ENCODE results near the gene TRAPPC5.

The TRAPPC5 gene

DNA sequence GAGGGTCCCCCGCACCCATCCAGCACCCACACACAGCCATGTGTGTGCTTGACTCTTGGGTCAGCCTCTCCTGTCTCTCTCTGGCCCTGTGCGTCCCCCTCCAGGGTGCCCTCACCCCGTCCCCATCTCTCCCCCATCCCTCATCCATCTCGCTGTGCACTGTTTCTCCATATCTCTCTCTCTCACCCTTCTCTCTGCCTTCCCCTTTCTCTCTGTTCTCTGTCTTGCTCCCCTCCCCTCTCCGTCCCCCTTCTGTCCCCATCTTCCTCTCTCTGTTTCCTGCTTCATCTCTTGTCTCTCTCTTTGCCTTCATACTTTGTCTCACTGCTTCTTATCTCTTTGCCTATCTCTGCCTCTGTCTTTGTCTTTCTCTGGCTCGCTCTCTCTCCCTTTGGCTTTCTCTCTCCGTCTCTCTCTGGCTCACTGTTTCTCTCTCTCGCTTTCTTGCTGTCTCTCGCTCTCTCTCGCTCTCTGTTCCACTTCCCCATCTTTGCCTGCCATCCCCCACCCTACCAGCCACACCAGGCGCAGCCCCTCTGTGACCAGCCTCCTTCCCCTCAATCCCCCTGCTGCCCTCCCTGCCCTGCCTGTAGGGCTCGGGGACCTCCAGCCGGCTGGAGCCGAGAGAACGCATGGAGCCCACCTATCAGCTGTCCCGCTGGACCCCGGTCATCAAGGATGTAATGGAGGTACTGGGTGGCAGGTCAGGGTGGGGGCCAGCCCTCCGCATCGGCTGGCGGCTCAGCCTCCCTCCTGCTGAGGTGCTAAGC lies 34.8 kb upstream of the TRAPPC5 start:
- no peak for FAIRE-seq
- DNase-seq (ENCODE audit: low spot score), result no peak

DNA sequence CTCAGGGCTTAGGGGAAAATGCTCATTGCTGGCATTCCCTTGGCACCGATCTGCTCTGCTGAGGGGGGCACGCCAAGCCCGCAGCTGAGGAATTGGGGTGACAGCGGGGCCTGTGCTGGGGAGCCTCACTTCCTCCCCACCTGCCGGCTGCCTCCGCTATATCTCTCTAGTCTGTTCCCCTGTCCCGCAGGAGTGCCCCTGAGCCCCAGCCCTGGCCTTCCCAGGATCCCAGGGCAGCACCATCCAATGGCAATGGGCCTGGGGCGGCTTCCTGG lies 34.3 kb upstream of the TRAPPC5 start:
- FAIRE-seq (no peak), DNase-seq (ENCODE audit: low spot score) (no peak)

DNA sequence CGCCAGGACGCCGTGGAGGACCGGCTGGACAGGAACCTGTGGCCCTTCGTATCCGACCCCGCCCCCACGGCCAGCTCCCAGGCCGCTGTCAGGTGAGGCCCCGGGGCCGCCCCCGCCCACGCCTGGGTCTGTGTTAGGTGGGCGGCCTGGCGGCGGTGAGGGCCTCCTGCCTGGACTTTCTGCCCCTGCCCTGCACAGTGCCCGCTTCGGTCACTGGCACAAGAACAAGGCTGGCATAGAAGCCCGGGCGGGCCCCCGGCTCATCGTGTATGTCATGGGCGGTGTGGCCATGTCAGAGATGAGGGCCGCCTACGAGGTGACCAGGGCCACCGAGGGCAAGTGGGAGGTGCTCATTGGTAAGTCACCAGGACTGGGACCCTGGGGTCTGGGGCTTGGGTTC lies 33.5 kb upstream of the TRAPPC5 start:
- FAIRE-seq, result no peak
- no peak for DNase-seq (ENCODE audit: low spot score)

DNA sequence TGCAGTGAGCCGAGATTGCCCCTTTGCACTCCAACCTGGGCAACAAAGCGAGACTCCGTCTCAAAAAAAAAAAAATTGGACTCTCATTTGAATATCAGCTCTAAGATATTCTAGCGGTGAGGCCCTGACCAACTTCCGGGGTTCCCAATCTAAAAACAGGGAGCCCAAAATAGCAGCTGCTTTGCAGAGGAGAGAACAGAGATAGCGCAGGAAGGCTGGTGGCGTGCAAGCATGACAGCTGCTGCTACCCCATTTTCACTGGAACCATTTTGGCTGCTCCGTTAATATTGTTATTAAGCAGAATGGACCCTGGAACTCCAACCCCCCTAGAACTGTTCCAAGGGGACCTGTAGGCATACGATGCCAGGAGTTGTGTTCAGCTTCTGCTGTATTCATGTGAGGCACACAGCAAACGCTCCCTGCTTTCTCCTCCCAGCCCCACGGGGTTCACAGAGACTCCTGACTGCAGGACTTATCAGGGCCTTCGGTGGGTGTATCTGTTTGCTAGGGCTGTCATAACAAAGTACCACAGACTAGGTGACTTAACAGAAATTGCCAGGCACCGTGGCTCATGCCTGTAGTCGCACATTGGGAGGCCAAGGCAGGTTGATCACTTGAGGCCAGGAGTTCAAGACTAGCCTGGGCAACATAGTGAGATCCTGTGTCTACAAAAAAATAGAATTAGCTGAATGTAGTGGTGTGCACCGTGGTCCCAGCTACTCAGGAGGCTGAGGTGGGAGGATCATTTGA lies 32.2 kb upstream of the TRAPPC5 start:
- DNase-seq (ENCODE audit: low spot score) (no peak), FAIRE-seq (no peak)

GRCh38 chr19:7650148-7650547 lies 30.5 kb upstream of the TRAPPC5 start:
- no peak for FAIRE-seq

GRCh38 chr19:7652061-7652641 lies 28.5 kb upstream of the TRAPPC5 start:
- FAIRE-seq (peak; percentile 58), DNase-seq (ENCODE audit: low spot score) (peak; percentile 53)

More at GRCh38 chr19:7650148-7650547, 30.5 kb upstream of the TRAPPC5 start:
- DNase-seq (ENCODE audit: low spot score), result no peak

DNA sequence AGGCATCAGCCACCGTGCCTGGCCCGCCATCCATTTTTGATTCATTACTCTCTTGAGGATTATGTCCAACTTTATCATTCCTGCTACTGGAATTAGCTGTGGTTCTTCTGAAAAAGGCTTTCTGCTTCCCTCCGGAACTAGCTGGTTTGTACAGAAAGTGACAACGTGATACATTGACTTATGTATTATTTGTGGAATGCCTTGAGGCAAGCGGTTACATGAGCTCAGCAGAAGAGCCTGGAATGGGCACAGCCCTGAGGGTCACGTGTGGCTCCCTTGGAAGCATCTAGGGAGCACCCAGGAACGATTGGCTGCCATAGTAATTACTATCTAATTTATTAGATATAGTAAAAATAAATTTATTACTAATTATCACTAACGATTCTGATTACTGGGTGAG lies 26.2 kb upstream of the TRAPPC5 start:
- FAIRE-seq, result no peak
- no peak for DNase-seq (ENCODE audit: low spot score)

DNA sequence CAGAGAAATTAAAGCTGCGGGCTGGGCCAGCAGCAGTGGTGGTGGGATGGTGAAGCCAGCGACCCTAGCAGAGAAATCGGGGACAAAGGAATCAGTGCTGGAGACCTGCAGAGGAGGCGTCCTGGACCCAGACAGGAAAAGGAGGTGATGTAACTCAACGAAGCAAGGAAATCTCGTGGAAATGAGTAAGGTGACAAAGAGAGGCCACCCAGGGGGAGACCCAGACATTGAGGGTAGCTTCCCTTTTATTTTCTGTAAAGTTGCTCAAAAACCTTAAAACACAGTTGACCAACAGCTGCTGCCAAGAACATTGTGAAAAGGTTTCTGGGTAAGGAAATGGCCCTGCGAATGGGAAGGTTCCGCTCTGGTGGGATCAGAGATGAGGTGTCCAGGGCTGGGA lies 25.1 kb upstream of the TRAPPC5 start:
- FAIRE-seq (no peak), DNase-seq (ENCODE audit: low spot score) (no peak)

- FAIRE-seq (no peak), DNase-seq (ENCODE audit: low spot score) (no peak)
These were observed 23.4 kb upstream of the TRAPPC5 start for GRCh38 chr19:7657131-7657751.

DNA sequence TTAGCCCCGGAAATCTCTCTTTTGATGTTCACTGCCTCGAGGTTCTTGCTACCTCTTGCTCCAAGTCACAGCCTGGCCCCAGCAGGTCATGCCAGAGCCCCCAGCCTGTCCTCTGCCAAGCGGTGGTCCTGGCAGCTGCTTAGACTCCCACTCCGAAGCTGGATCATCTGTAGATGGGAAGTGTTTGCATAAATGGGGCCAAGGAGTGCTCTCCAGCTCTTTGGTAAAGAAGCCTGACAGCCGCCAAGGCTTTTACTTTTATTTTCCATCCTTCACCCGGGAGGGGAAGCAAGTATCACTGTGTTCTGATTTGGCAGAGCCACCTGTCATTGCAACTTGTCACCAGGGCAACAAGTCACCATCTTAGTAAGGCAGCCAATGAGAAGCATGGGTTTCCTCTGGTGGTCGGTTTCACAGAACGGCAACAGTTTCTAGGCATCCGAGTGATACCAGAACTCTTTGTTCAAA lies 22.4 kb upstream of the TRAPPC5 start:
- no peak for FAIRE-seq
- DNase-seq (ENCODE audit: low spot score), result no peak

- FAIRE-seq (no peak), DNase-seq (ENCODE audit: low spot score) (no peak)
These were observed 18.7 kb upstream of the TRAPPC5 start for GRCh38 chr19:7661744-7662538.

GRCh38 chr19:7662657-7663056 lies 18.0 kb upstream of the TRAPPC5 start:
- no peak for DNase-seq (ENCODE audit: low spot score)
- no peak for FAIRE-seq

- FAIRE-seq (no peak), DNase-seq (ENCODE audit: low spot score) (no peak)
These were observed 16.9 kb upstream of the TRAPPC5 start for GRCh38 chr19:7663706-7664105.

DNA sequence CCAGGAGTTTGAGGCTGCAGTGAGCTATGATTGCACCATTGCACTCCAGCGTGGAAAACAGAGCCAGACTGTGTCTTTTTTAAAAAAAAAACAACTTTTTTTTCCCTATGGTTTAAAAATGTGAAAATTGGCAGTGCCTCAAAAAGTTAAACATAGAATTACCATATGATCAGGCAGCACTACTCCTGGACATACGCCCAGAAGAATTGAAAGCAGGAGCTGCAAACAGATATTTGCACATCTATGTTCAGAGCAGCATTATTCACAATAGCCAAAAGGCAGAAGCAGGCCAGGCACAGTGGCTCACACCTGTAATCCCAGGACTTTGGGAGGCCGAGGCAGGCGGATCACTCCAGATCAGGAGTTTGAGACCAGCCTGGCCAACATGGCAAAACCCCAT lies 15.6 kb upstream of the TRAPPC5 start:
- DNase-seq (ENCODE audit: low spot score) (no peak), FAIRE-seq (no peak)

GRCh38 chr19:7668842-7669241 lies 11.8 kb upstream of the TRAPPC5 start, which contains the start of gene RETN:
RETN (plus strand) TSS chr19:7669049; CDS start chr19:7669327, 278 bp downstream.
- no peak for DNase-seq (ENCODE audit: low spot score)
- FAIRE-seq, result no peak

DNA sequence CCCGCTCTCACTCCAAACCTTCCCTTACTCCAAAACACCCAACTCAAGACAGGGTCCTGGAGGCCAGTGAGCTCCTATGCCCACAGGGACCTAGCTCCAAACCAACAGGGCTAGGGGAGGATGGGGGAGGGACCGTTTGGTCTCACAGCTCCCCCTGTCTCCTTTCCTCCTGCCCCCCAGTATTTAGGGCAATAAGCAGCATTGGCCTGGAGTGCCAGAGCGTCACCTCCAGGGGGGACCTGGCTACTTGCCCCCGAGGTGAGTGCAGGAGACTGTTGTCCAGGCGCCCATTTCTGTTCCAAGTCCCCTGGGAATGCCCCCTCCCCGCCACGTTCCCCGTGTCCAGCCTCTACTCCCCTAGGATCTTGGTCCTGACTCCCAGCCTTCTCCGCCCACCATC lies 11.0 kb upstream of the TRAPPC5 start:
- DNase-seq (ENCODE audit: low spot score) (no peak), FAIRE-seq (no peak)

DNA sequence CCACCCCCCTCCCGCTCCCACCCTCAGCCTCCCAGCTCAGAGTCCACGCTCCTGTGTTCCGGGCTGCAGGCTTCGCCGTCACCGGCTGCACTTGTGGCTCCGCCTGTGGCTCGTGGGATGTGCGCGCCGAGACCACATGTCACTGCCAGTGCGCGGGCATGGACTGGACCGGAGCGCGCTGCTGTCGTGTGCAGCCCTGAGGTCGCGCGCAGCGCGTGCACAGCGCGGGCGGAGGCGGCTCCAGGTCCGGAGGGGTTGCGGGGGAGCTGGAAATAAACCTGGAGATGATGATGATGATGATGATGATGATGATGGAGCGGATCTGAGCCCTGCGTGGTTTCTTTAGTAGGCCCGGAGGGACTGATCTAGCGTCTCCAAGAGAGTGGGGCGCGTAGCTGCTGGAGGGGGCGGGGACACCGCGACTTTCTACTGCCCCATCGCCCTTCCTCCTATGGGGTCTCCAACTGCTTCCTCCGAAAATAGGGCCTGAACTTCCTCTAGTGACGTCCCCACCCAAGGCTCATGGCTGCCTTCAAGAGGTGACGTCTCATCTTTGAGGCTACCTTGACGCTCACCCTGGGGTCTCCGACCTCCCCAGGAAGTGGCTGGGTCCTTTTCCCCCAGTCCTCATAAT lies 10.4 kb upstream of the TRAPPC5 start:
- no peak for DNase-seq (ENCODE audit: low spot score)
- FAIRE-seq, result no peak

- no peak for FAIRE-seq
- no peak for DNase-seq (ENCODE audit: low spot score)
These were observed 9.8 kb upstream of the TRAPPC5 start for GRCh38 chr19:7670790-7671189.

DNA sequence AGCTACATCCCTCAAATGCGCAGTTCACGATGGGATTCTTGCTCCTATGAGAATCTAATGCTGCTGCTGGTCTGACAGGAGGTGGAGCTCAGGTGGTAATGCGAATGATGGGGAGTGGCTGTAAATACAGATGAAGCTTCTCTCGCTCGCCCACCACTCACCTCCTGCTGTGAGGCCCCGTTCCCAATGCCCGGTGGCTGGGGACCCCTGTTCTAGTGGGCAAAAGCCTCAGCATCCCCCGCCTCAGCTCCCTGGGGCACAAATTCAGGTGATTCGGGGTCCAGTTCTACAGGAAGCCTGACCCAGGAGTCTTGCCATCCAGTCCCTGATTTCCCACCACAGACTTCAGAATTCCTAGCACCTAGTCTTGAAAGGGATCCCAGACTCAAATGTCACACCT lies 8.1 kb upstream of the TRAPPC5 start:
- FAIRE-seq (no peak), DNase-seq (ENCODE audit: low spot score) (no peak)
